ENCODE measurements around the gene ETS1. TPM values are rescaled to one million over a fixed set of nuclear protein-coding genes. Genes with fewer than 3 reads are reported as not detected.

ETS1 gene
- total and polyA plus RNA-seq, 2 experiments from 2014 or later, result 25.6 to 52.6 TPM

- H3K4me3 ChIP-seq, result no peak overlapping the region
- H3K9me2 ChIP-seq (ENCODE audit: insufficient read depth), result no peaks in the 10 kb centered on the region
- DNase-seq (ENCODE audit: low spot score) (no peak), ATAC-seq (no peak)
- TF ChIP-seq CREB1 (CRISPR knock-in tag; IDR thresholded peaks at IDR 0.05; ENCODE audit: low read depth), result no peak
- no peak for TF ChIP-seq REST (IDR thresholded peaks at IDR 0.05; ENCODE audit: unreplicated experiment)
- no peak for TF ChIP-seq EZH2 (IDR thresholded peaks at IDR 0.05; ENCODE audit: low read depth, unreplicated experiment)
- no peak for TF ChIP-seq ZNF114 (CRISPR knock-in tag; IDR thresholded peaks at IDR 0.05)
- TF ChIP-seq JUNB (IDR thresholded peaks at IDR 0.05; ENCODE audit: unreplicated experiment), result no peak
- H3K4me1 Mint-ChIP-seq, result peaks cover 46% of the 10 kb centered on the region
- H2AFZ ChIP-seq, result no peak overlapping the region
- peaks cover 4% of the 10 kb centered on the region; the same call in 2 of the 3 replicates for H3K36me3 Mint-ChIP-seq (ENCODE audit: low read depth)
- H3K27ac ChIP-seq (ENCODE audit: low read depth), result no peak overlapping the region
- H3K79me2 ChIP-seq (replicated peaks; ENCODE audit: insufficient read depth), result peaks cover 18% of the 10 kb centered on the region; the same call in 1 of the 2 replicates
- H3K9me3 Mint-ChIP-seq, result no peaks in the 10 kb centered on the region
- H3K4me1 ChIP-seq (ENCODE audit: insufficient read depth), result peaks cover 44% of the 10 kb centered on the region
- no peaks in the 10 kb centered on the region for H3K27me3 ChIP-seq (ENCODE audit: insufficient read depth)
- H3K27ac Mint-ChIP-seq, result no peak overlapping the region
- H3K4me2 ChIP-seq, result no peak overlapping the region
- no peaks in the 10 kb centered on the region; the same call in 1 of the 2 replicates for H3K36me3 ChIP-seq (ENCODE audit: insufficient read depth)
- H4K20me1 ChIP-seq (replicated peaks; ENCODE audit: insufficient read depth), result peaks cover 3% of the 10 kb centered on the region
- H3K4me3 Mint-ChIP-seq, result no peak overlapping the region
- no peaks in the 10 kb centered on the region for H3F3A ChIP-seq (replicated peaks; ENCODE audit: low read depth)
- H3K27me3 Mint-ChIP-seq (ENCODE audit: insufficient read depth, low read depth, poor library complexity), result peaks cover 17% of the 10 kb centered on the region
These were observed 55.8 kb downstream of the ETS1 start for GRCh38 chr11:128531588-128531987.

GRCh38 chr11:128530118-128531074 is 57.0 kb downstream of the ETS1 start:
- Histone ChIP-seq H3F3A (replicated peaks; ENCODE audit: low read depth) (no peaks in the 10 kb centered on the region), H3K27me3 (ENCODE audit: insufficient read depth) (no peaks in the 10 kb centered on the region), H3K79me2 (replicated peaks; ENCODE audit: insufficient read depth) (peaks cover 27% of the 10 kb centered on the region; the same call in 1 of the 2 replicates), H2AFZ (no peak overlapping the region), H4K20me1 (replicated peaks; ENCODE audit: insufficient read depth) (no peaks in the 10 kb centered on the region; the same call in none of the 2 replicates), H3K9me2 (ENCODE audit: insufficient read depth) (no peaks in the 10 kb centered on the region), H3K36me3 (ENCODE audit: insufficient read depth) (no peaks in the 10 kb centered on the region; the same call in 1 of the 2 replicates), H3K4me2 (no peak overlapping the region), H3K4me1 (ENCODE audit: insufficient read depth) (peaks cover 54% of the 10 kb centered on the region), H3K27ac (ENCODE audit: low read depth) (no peak overlapping the region), H3K4me3 (no peak overlapping the region)
- Mint-ChIP-seq H3K36me3 (ENCODE audit: low read depth) (peaks cover 4% of the 10 kb centered on the region; the same call in 2 of the 3 replicates), H3K27ac (no peak overlapping the region), H3K4me1 (peaks cover 58% of the 10 kb centered on the region), H3K4me3 (no peak overlapping the region), H3K27me3 (ENCODE audit: insufficient read depth, low read depth, poor library complexity) (peaks cover 17% of the 10 kb centered on the region), H3K9me3 (no peaks in the 10 kb centered on the region)
- ATAC-seq, result no peak
- no peak for DNase-seq (ENCODE audit: low spot score)
- TF ChIP-seq, protein P1, sequence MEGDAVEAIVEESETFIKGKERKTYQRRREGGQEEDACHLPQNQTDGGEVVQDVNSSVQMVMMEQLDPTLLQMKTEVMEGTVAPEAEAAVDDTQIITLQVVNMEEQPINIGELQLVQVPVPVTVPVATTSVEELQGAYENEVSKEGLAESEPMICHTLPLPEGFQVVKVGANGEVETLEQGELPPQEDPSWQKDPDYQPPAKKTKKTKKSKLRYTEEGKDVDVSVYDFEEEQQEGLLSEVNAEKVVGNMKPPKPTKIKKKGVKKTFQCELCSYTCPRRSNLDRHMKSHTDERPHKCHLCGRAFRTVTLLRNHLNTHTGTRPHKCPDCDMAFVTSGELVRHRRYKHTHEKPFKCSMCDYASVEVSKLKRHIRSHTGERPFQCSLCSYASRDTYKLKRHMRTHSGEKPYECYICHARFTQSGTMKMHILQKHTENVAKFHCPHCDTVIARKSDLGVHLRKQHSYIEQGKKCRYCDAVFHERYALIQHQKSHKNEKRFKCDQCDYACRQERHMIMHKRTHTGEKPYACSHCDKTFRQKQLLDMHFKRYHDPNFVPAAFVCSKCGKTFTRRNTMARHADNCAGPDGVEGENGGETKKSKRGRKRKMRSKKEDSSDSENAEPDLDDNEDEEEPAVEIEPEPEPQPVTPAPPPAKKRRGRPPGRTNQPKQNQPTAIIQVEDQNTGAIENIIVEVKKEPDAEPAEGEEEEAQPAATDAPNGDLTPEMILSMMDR (conservative IDR thresholded peaks at IDR 0.05; ENCODE audit: low read depth in 2 of 2), result no peak
- TF ChIP-seq EZH2 (IDR thresholded peaks at IDR 0.05; ENCODE audit: low read depth, unreplicated experiment) (no peak), STAT1 (IDR thresholded peaks at IDR 0.05; ENCODE audit: unreplicated experiment) (no peak), EZH2phosphoT487 (IDR thresholded peaks at IDR 0.05; ENCODE audit: unreplicated experiment) (no peak), REST (IDR thresholded peaks at IDR 0.05; ENCODE audit: unreplicated experiment) (no peak), POLR2AphosphoS5 (IDR thresholded peaks at IDR 0.05; ENCODE audit: low read depth) (no peak), CREB1 (CRISPR knock-in tag; IDR thresholded peaks at IDR 0.05; ENCODE audit: low read depth) (no peak), ETS1 (IDR thresholded peaks at IDR 0.05) (no peak), ZNF331 (CRISPR knock-in tag; IDR thresholded peaks at IDR 0.05; ENCODE audit: low read depth) (no peak), JUNB (IDR thresholded peaks at IDR 0.05; ENCODE audit: unreplicated experiment) (no peak), NANOG (IDR thresholded peaks at IDR 0.05; ENCODE audit: borderline replicate concordance) (no peak), ZNF114 (CRISPR knock-in tag; IDR thresholded peaks at IDR 0.05) (no peak)
